HG03064 (cell line): Measurements from ENCODE around the gene PTPRF.

Source experiments
- ATAC-seq: cut with Tn5 transposase; IDR thresholded peaks from one replicate; pipeline ENCODE4 v1.9.1; 2021; ENCODE audit warnings: low read depth; ENCODE audit not compliant: unreplicated experiment

The PTPRF gene

GRCh38 chr1:43597721-43598120, 67.0 kb downstream of the PTPRF start:
- no peak for ATAC-seq

GRCh38 chr1:43598622-43599021, 67.9 kb downstream of the PTPRF start:
- ATAC-seq = no peak

- no peak for ATAC-seq
Measured at GRCh38 chr1:43600033-43601020, 69.6 kb downstream of the PTPRF start.

GRCh38 chr1:43602990-43603389, 72.3 kb downstream of the PTPRF start:
- no peak for ATAC-seq

GRCh38 chr1:43604192-43604591, 73.5 kb downstream of the PTPRF start:
- no peak for ATAC-seq

- ATAC-seq = no peak
Measured at GRCh38 chr1:43605157-43605556, 74.5 kb downstream of the PTPRF start.

- no peak for ATAC-seq
Measured at GRCh38 chr1:43605766-43606165, 75.1 kb downstream of the PTPRF start.

GRCh38 chr1:43606624-43607023, 75.9 kb downstream of the PTPRF start:
- no peak for ATAC-seq

- ATAC-seq = no peak
Measured at GRCh38 chr1:43608827-43609226, 78.1 kb downstream of the PTPRF start.

GRCh38 chr1:43610339-43610738, 79.7 kb downstream of the PTPRF start:
- no peak for ATAC-seq

GRCh38 chr1:43611950-43612349, 81.3 kb downstream of the PTPRF start:
- ATAC-seq = no peak

- ATAC-seq = no peak
Measured at GRCh38 chr1:43612406-43612805, 81.7 kb downstream of the PTPRF start.

GRCh38 chr1:43613075-43613942, 82.6 kb downstream of the PTPRF start:
- ATAC-seq = no peak

GRCh38 chr1:43614211-43614610, 83.5 kb downstream of the PTPRF start:
- no peak for ATAC-seq

GRCh38 chr1:43614891-43615290, 84.2 kb downstream of the PTPRF start:
- no peak for ATAC-seq

GRCh38 chr1:43616383-43616782, 85.7 kb downstream of the PTPRF start:
- ATAC-seq = no peak

- ATAC-seq = no peak
Measured at GRCh38 chr1:43617011-43617410, 86.3 kb downstream of the PTPRF start.

- ATAC-seq = no peak
Measured at GRCh38 chr1:43617668-43618067, 87.0 kb downstream of the PTPRF start.

GRCh38 chr1:43618521-43619313, 88.0 kb downstream of the PTPRF start:
- no peak for ATAC-seq

- no peak for ATAC-seq
Measured at GRCh38 chr1:43619314-43619790, 88.7 kb downstream of the PTPRF start.
